Loucy (cell line): ENCODE measurements around the gene ITGA2.

Experiments
- CTCF ChIP-seq: fragments of 200-600 bp; sonication (generic); conservative IDR thresholded peaks from 2 replicates; pipeline ENCODE4 v1.5.1; 2014; ENCODE audit warnings: mild to moderate bottlenecking, antibody characterized with exemption, low read length
- EZH2phosphoT487 ChIP-seq: fragments of 200-600 bp; IDR thresholded peaks from 2 replicates; pipeline ENCODE4 v1.6.1; 2018; ENCODE audit warnings: antibody characterized with exemption, mild to moderate bottlenecking, moderate library complexity, borderline replicate concordance

- TF ChIP-seq CTCF (no peak), EZH2phosphoT487 (no peak)
Measured at GRCh38 chr5:53013857-53014256, 24.7 kb downstream of the ITGA2 start.
